ENCODE measurements around the gene RFX3. TPM values are rescaled to one million over a fixed set of nuclear protein-coding genes. Genes with fewer than 3 reads are reported as not detected.

Gene RFX3
- total RNA-seq, 1 experiment from 2014 or later, result 7.4 TPM

GRCh38 chr9:3261484-3261883, 264.3 kb downstream of the RFX3 start:
- POLR2A ChIA-PET (ENCODE audit: low non-redundant PET), result no interaction called here
- CTCF ChIA-PET, result no interaction called here
- Histone ChIP-seq H3K27me3 (replicated peaks; ENCODE audit: insufficient read depth, low read depth, low read length, poor library complexity) (no peaks in the 10 kb centered on the region), H3K27ac (ENCODE audit: low read depth, low read length, poor library complexity, severe bottlenecking) (no peak overlapping the region), H3K4me3 (ENCODE audit: low read depth, low read length, poor library complexity, severe bottlenecking) (no peak overlapping the region), H3K9me3 (ENCODE audit: low read depth, low read length, poor library complexity, severe bottlenecking) (no peaks in the 10 kb centered on the region), H3K36me3 (ENCODE audit: insufficient read depth, low read length, poor library complexity, severe bottlenecking) (no peaks in the 10 kb centered on the region), H3K4me1 (ENCODE audit: insufficient read depth, low read length, poor library complexity, severe bottlenecking) (no peaks in the 10 kb centered on the region)
- no peak for DNase-seq (ENCODE audit: low spot score)
- TF ChIP-seq CTCF (conservative IDR thresholded peaks at IDR 0.05; ENCODE audit: low read depth, low read length) (no peak), EZH2 (IDR thresholded peaks at IDR 0.05; ENCODE audit: borderline replicate concordance, low read depth, low read length, poor library complexity, severe bottlenecking) (no peak)
- intact Hi-C loops (cut with micrococcal nuclease; ENCODE audit: unreplicated experiment), result no loop called here
- no TSS peak for BruUV-seq (replicated peaks)

- intact Hi-C loops (cut with micrococcal nuclease; ENCODE audit: unreplicated experiment), result no loop called here
- Histone ChIP-seq H3K4me3 (ENCODE audit: low read depth, low read length, poor library complexity, severe bottlenecking) (no peak overlapping the region), H3K9me3 (ENCODE audit: low read depth, low read length, poor library complexity, severe bottlenecking) (no peaks in the 10 kb centered on the region), H3K27ac (ENCODE audit: low read depth, low read length, poor library complexity, severe bottlenecking) (no peak overlapping the region), H3K36me3 (ENCODE audit: insufficient read depth, low read length, poor library complexity, severe bottlenecking) (no peaks in the 10 kb centered on the region), H3K4me1 (ENCODE audit: insufficient read depth, low read length, poor library complexity, severe bottlenecking) (no peaks in the 10 kb centered on the region), H3K27me3 (replicated peaks; ENCODE audit: insufficient read depth, low read depth, low read length, poor library complexity) (no peaks in the 10 kb centered on the region)
- CTCF ChIA-PET, result no interaction called here
- POLR2A ChIA-PET (ENCODE audit: low non-redundant PET), result no interaction called here
- no peak for TF ChIP-seq CTCF (conservative IDR thresholded peaks at IDR 0.05; ENCODE audit: low read depth, low read length)
- no peak for TF ChIP-seq EZH2 (IDR thresholded peaks at IDR 0.05; ENCODE audit: borderline replicate concordance, low read depth, low read length, poor library complexity, severe bottlenecking)
- no TSS peak for BruUV-seq (replicated peaks)
- no peak for DNase-seq (ENCODE audit: low spot score)
These were observed 269.1 kb downstream of the RFX3 start for GRCh38 chr9:3256571-3257330.

GRCh38 chr9:3251309-3251708, 274.5 kb downstream of the RFX3 start:
- CTCF ChIA-PET, result no interaction called here

More at GRCh38 chr9:3251309-3251708, 274.5 kb downstream of the RFX3 start:
- Histone ChIP-seq H3K4me3 (ENCODE audit: low read depth, low read length, poor library complexity, severe bottlenecking) (no peak overlapping the region), H3K27me3 (replicated peaks; ENCODE audit: insufficient read depth, low read depth, low read length, poor library complexity) (no peaks in the 10 kb centered on the region), H3K27ac (ENCODE audit: low read depth, low read length, poor library complexity, severe bottlenecking) (no peak overlapping the region), H3K4me1 (ENCODE audit: insufficient read depth, low read length, poor library complexity, severe bottlenecking) (no peaks in the 10 kb centered on the region), H3K9me3 (ENCODE audit: low read depth, low read length, poor library complexity, severe bottlenecking) (no peaks in the 10 kb centered on the region), H3K36me3 (ENCODE audit: insufficient read depth, low read length, poor library complexity, severe bottlenecking) (no peaks in the 10 kb centered on the region)
- DNase-seq (ENCODE audit: low spot score), result no peak
- BruUV-seq (replicated peaks), result no TSS peak
- POLR2A ChIA-PET (ENCODE audit: low non-redundant PET), result no interaction called here
- TF ChIP-seq CTCF (conservative IDR thresholded peaks at IDR 0.05; ENCODE audit: low read depth, low read length), result no peak
- no peak for TF ChIP-seq EZH2 (IDR thresholded peaks at IDR 0.05; ENCODE audit: borderline replicate concordance, low read depth, low read length, poor library complexity, severe bottlenecking)
- intact Hi-C loops (cut with micrococcal nuclease; ENCODE audit: unreplicated experiment), result no loop called here
